GM19463 (cell line): ENCODE data around the gene RELT.
"Not testable (repeated sequence)": the region's sequence is repeated elsewhere in the genome, so short reads cannot be mapped to it uniquely, and the experiment has no call there.

Experiments
- ATAC-seq: cut with Tn5 transposase; IDR thresholded peaks from one replicate; pipeline ENCODE4 v1.9.1; 2021; ENCODE audit warnings: mild to moderate bottlenecking, moderate library complexity; ENCODE audit not compliant: unreplicated experiment

Gene RELT

DNA sequence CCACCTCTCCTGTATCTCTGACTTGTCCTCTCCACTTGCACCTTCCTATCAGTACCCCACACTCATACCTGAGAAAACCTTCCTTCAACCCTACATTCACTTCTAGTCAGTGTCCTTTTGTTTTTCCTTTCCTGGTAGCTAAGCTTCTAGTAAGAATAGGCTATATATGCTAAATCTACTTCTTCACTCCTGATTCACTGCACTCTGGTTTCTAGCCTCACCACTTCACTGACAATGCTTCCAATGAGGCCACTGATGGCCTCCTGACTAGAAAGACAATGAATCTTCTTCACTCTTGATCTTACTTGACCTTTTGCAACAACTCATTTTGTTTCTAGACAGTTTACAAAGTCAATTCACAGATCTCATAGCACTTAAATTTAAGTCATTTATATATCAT lies 52.0 kb downstream of the RELT start:
- no peak for ATAC-seq

DNA sequence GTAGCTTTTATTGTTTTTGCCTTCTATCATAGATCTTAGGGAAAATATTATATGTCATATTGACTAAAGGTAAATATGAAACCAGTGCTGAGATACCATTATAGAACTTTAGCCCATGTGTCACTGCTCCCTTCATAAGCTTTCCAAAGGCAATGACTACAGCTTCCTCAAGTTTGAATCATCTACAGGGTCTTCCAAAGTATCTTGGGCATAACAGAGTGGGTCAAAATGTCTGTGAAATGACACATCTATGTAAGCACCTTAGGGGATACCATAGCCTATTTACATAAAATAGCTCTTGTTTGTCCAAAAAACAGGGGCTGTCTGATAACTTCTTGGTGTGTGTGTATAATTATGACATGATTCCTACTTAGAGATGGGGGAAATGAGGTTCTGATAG lies 52.5 kb downstream of the RELT start:
- ATAC-seq = no peak

DNA sequence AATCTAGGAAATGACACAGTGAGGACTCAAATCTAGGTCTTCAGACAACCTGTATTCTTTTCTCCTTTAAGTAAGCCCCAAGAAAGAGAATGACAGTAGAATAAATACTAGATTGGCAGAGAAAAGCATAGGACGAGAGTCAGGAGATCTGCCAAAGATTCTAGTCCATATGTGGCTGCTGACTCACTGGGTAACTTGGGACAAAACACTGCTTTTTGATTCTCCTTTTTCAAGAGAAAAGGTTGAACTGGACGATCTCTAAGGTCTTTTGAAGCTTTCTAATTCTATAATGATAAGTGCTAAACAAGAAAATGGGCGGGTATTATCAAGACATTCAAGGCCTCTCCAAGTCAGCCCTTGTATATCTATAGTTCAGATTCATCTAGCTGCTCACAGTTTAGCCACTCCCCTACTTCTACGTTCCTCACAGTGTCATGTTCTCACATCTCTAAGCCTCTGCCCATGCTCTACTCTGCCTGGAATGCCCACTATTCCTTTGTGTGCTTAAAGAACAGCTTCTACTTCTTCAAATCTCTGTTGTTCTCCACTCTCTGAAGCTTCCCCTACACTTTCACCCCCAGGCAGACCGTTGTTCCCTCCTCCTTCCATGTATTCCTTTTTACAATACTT lies 53.0 kb downstream of the RELT start:
- ATAC-seq = no peak

DNA sequence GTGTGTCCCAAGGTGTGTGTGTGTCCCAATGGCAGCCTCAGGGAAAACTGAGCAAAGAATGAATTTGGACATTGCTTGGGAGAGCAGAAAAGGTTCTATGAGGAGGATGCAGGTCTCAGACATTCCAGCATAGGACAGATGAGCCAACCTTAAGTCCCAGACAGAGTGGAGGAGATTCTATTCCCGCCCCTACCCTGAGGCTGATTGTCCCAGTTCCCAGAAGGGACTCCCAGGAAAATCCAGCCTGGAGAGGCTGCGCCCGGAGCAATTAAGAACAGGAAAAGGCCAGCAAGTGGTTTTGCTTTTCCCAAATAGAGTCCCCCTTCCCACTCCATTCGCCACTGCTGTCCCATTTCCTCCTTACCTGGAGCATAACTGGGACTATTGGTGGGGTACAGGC lies 54.1 kb downstream of the RELT start:
- ATAC-seq = no peak

DNA sequence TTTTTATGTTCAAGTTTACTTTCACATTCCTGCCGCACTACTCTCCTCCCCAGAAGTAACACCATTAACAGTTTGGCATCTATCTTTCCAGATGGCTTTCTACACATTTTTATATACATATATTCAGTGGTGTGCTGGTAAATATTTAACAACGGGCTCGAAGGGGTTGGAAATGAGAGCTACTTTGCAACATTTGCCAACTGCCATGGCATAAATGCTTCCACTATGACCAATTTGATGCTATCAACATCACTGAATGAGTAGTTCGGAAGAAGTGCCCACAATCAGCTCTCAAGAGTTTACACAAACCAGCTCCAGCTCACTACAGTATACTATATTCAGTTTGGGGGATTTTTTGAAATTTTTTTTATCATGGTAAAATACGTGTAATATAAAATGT lies 55.2 kb downstream of the RELT start:
- ATAC-seq = no peak

DNA sequence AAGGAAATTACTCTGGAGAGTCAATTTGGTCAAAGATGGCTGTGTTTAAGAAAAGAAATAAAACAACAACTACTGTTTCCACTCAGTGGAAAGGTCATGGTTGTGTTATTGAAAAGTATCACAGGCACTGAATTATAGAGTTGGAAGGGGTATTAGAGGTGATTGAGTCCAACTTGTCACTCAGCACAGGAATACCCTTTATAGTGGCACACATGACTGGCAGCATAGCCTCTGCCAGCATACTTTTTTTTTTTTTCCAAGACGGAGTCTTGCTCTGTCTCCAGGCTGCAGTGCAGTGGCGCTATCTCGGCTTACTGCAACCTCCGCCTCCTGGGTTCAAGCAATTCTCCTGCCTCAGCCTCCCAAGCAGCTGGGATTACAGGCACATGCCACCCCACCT lies 60.7 kb downstream of the RELT start:
- ATAC-seq = not testable (repeated sequence)

DNA sequence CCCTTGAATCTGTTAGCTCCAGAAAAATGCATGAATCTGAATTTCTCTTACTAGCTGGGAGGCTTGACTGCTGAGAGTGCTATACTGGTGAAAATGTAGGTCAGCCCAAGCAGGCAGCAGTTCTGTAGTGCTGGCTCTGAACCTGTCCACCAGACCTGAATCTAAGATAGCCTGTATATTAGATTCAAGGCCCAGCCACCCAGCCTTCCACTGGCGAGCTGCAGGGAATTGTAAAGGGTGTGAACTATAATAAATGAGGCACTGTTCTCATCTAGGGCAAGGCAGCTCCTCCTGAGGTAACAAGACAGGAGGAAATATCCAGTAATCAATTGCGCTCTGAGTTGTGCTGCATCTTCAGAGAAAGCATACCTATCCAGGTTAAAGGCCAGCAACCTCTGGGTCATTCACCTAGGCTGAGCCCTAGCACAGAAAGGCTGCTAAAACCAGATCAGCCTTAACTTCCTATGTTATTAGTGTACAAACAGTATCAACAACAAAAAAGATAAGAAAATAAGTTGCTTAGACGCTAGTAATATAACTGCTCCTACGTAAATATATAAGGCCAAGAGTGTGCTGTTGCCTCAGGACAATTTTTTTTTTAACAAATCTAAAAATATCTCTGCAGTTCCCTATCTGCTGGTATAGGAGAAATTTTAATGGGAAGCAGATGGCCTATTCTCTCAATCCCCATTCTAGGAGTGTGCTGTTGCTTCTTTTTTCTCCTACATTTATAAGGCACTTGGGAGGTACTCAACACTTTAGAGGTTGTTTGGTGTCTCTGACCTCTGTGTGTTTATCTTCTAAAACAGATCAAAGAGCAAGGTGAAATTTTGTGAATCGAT lies 63.0 kb downstream of the RELT start:
- no peak for ATAC-seq

DNA sequence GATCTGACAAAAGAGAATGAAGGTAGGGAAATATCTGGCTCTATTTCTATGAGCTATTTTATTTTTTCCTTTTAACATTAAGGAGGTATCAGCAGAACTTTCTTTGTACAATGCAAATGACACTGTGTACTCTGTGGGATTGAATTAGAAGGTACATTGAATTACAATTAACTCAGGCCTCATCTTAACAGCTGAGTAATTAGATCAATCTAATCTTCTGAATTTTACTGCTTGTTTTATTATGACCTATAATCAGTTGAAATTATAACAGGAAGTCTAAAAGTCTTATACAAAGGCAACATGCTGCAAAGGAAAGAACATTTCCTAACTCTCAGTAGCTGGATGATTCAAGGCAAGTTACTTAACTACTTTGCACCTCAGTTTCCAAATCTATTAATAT lies 69.8 kb downstream of the RELT start:
- no peak for ATAC-seq

DNA sequence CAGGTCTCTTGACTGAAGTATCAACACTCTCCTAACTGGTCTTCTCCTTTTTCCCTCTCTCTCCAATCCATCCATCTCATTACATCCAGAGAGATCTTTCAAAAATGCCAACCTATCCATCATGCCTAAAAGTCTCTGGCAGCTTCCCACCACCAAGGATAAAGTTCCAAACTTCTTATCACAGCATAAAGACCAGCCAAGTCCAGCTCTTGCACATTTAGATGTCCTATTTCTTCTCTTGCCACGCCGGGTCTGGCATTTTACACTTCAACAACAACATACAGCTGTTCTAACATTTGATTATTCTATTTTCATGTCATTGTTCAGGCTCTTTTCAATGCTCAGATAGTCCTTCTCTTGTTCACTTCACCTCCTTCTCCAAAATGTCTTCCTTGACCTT lies 70.6 kb downstream of the RELT start:
- ATAC-seq = no peak
